ENCODE results near the gene THAP7.

Gene THAP7

GRCh38 chr22:20964090-20964798 is 37.7 kb downstream of the THAP7 start:
- no peak for TF ChIP-seq CTCF (IDR thresholded peaks at IDR 0.05)

GRCh38 chr22:20963201-20964052 is 38.5 kb downstream of the THAP7 start:
- TF ChIP-seq CTCF (IDR thresholded peaks at IDR 0.05): no peak

GRCh38 chr22:20962491-20962945 is 39.4 kb downstream of the THAP7 start:
- TF ChIP-seq CTCF (IDR thresholded peaks at IDR 0.05): no peak

GRCh38 chr22:20960609-20961008 is 41.3 kb downstream of the THAP7 start:
- TF ChIP-seq CTCF (IDR thresholded peaks at IDR 0.05): no peak

- TF ChIP-seq CTCF (IDR thresholded peaks at IDR 0.05): no peak
Observed at GRCh38 chr22:20959578-20960461, 42.1 kb downstream of the THAP7 start.

GRCh38 chr22:20957683-20958431 is 44.1 kb downstream of the THAP7 start:
- no peak for TF ChIP-seq CTCF (IDR thresholded peaks at IDR 0.05)

All from LNCAP (cell line).